IPS-18a (cell line): ENCODE results near the gene LARGE1.

Experiments used
- H3K27ac ChIP-seq: one replicate; pipeline ENCODE4 v1.5.1; 2013; ENCODE audit warnings: low read length
- H3K27me3 ChIP-seq: one replicate; pipeline ENCODE4 v1.6.1; 2013; ENCODE audit warnings: mild to moderate bottlenecking, low read length; ENCODE audit not compliant: control insufficient read depth, insufficient read depth
- H3K36me3 ChIP-seq: one replicate; pipeline ENCODE4 v1.6.1; 2013; ENCODE audit warnings: low read depth, low read length; ENCODE audit not compliant: control insufficient read depth
- H3K4me1 ChIP-seq: one replicate; pipeline ENCODE4 v1.6.1; 2013; ENCODE audit warnings: low read depth, low read length; ENCODE audit not compliant: control insufficient read depth
- H3K4me3 ChIP-seq: one replicate; pipeline ENCODE4 v1.5.1; 2013; ENCODE audit warnings: low read length
- H3K9ac ChIP-seq: one replicate; pipeline ENCODE4 v1.6.1; 2013; ENCODE audit warnings: mild to moderate bottlenecking, low read length, moderate library complexity
- H3K9me3 ChIP-seq: one replicate; pipeline ENCODE4 v1.6.1; 2013; ENCODE audit warnings: low read depth, low read length; ENCODE audit not compliant: control insufficient read depth

Gene LARGE1

GRCh38 chr22:33837826-33838225, 82.5 kb downstream of the LARGE1 start:
- Histone ChIP-seq H3K9ac (no peak overlapping the region), H3K36me3 (no peaks in the 10 kb centered on the region), H3K27me3 (no peaks in the 10 kb centered on the region), H3K4me1 (peaks cover 67% of the 10 kb centered on the region), H3K27ac (no peak overlapping the region), H3K4me3 (no peak overlapping the region), H3K9me3 (no peaks in the 10 kb centered on the region)

- peaks cover 60% of the 10 kb centered on the region for H3K4me1 ChIP-seq
- H3K9ac ChIP-seq, result no peak overlapping the region
- no peaks in the 10 kb centered on the region for H3K27me3 ChIP-seq
- H3K27ac ChIP-seq, result no peak overlapping the region
- H3K9me3 ChIP-seq, result no peaks in the 10 kb centered on the region
- H3K4me3 ChIP-seq, result peak overlapping the region; percentile 21
- no peaks in the 10 kb centered on the region for H3K36me3 ChIP-seq
Observed at GRCh38 chr22:33835265-33835664, 85.0 kb downstream of the LARGE1 start.

DNA sequence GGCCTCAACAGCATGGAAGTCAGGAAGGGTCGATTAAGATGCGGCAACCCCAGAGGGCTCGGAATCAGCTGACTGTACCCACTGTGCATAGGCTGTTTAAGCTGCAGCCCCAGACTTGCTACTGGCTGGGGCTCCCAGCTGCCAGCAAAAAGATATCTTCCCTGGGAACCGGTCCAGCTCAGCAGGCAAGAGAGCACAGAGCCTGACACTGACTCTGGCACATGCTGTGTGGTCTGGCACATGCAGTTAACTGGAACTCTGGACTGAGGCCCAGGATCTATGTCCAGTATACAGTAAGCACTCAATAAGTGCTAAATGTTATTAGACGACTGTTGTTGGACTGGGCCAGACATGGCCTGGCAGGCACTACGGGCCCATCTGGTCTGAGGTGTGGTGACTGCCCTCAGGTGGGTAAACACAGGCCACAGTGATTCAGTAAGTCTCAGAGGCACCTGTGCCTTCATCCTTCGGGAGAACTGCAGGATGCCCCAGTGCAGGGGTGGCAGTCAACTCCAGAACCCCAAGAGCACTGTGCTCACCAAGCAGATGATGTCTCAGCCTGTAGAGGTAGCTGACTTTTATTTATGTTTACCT, 87.6 kb downstream of the LARGE1 start:
- no peak overlapping the region for H3K27ac ChIP-seq

GRCh38 chr22:33831651-33832050, 88.6 kb downstream of the LARGE1 start:
- H3K4me1 ChIP-seq, result peaks cover 46% of the 10 kb centered on the region

More for the DNA sequence above, 87.6 kb downstream of the LARGE1 start:
- no peaks in the 10 kb centered on the region for H3K36me3 ChIP-seq
- no peak overlapping the region for H3K4me3 ChIP-seq
- H3K27me3 ChIP-seq, result no peaks in the 10 kb centered on the region
- H3K9ac ChIP-seq, result no peak overlapping the region
- peaks cover 54% of the 10 kb centered on the region for H3K4me1 ChIP-seq
- no peaks in the 10 kb centered on the region for H3K9me3 ChIP-seq

DNA sequence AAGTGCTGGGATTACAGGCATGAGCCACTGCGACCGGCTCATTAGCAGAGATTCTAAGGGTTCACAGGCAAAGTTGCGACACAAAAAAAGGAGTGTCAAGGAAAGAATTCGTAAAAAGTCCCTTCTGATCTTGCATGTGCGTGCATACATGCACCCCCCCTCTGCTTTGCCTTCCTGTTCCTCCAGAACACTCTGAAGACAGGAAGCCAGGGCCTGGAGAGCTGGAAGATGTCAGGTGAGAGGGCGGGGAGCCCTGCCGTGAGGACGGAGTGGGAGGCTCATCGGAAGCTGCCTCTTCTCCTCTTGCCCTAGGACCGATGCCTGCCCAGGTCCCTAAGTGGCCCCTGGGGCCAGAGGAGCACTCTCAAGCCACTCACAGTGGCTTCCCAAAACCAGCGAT, 89.1 kb downstream of the LARGE1 start:
- no peak overlapping the region for H3K9ac ChIP-seq
- no peaks in the 10 kb centered on the region for H3K36me3 ChIP-seq
- H3K9me3 ChIP-seq, result no peaks in the 10 kb centered on the region
- H3K4me3 ChIP-seq, result no peak overlapping the region
- no peak overlapping the region for H3K27ac ChIP-seq
- H3K4me1 ChIP-seq, result peaks cover 41% of the 10 kb centered on the region
- no peaks in the 10 kb centered on the region for H3K27me3 ChIP-seq

More at GRCh38 chr22:33831651-33832050, 88.6 kb downstream of the LARGE1 start:
- Histone ChIP-seq H3K27ac (no peak overlapping the region), H3K27me3 (no peaks in the 10 kb centered on the region), H3K4me3 (no peak overlapping the region), H3K9ac (no peak overlapping the region), H3K9me3 (no peaks in the 10 kb centered on the region), H3K36me3 (no peaks in the 10 kb centered on the region)

GRCh38 chr22:33829546-33830280, 90.6 kb downstream of the LARGE1 start:
- H3K9me3 ChIP-seq, result no peaks in the 10 kb centered on the region
- no peaks in the 10 kb centered on the region for H3K36me3 ChIP-seq
- H3K4me3 ChIP-seq, result no peak overlapping the region
- peaks cover 34% of the 10 kb centered on the region for H3K4me1 ChIP-seq
- H3K27ac ChIP-seq, result no peak overlapping the region
- no peaks in the 10 kb centered on the region for H3K27me3 ChIP-seq
- no peak overlapping the region for H3K9ac ChIP-seq

- H3K9me3 ChIP-seq, result no peaks in the 10 kb centered on the region
- no peak overlapping the region for H3K4me3 ChIP-seq
- H3K27me3 ChIP-seq, result no peaks in the 10 kb centered on the region
- H3K36me3 ChIP-seq, result no peaks in the 10 kb centered on the region
- peaks cover 28% of the 10 kb centered on the region for H3K4me1 ChIP-seq
- H3K27ac ChIP-seq, result no peak overlapping the region
- no peak overlapping the region for H3K9ac ChIP-seq
Observed at GRCh38 chr22:33828302-33828701, 92.0 kb downstream of the LARGE1 start.

GRCh38 chr22:33825761-33826160, 94.5 kb downstream of the LARGE1 start:
- no peaks in the 10 kb centered on the region for H3K27me3 ChIP-seq
- no peak overlapping the region for H3K4me3 ChIP-seq
- peak overlapping the region; percentile 4 for H3K27ac ChIP-seq
- peaks cover 40% of the 10 kb centered on the region for H3K4me1 ChIP-seq
- no peak overlapping the region for H3K9ac ChIP-seq
- no peaks in the 10 kb centered on the region for H3K9me3 ChIP-seq
- H3K36me3 ChIP-seq, result no peaks in the 10 kb centered on the region

DNA sequence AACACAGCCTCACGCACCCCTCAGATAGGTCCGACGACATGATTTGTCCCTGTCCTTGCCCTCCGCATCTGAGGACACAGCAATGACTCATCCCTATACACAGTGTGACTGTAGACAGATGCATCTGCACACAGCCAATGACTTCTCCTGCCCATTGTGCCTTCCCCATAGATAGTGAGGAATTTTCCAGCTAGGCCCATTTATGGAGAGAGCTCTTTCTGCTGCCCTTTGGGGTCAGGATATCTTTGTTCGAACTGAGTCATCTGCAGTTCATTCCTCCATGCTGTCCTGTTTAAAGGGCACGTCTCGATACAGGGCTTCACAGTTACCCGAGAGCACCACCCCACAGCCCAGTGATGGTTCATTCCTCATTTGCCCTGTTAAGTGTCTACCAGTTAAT, 96.7 kb downstream of the LARGE1 start:
- H3K27ac ChIP-seq, result no peak overlapping the region
- no peak overlapping the region for H3K4me3 ChIP-seq
- H3K9ac ChIP-seq, result no peak overlapping the region
- H3K36me3 ChIP-seq, result no peaks in the 10 kb centered on the region
- H3K9me3 ChIP-seq, result no peaks in the 10 kb centered on the region
- peaks cover 26% of the 10 kb centered on the region for H3K4me1 ChIP-seq
- H3K27me3 ChIP-seq, result no peaks in the 10 kb centered on the region

DNA sequence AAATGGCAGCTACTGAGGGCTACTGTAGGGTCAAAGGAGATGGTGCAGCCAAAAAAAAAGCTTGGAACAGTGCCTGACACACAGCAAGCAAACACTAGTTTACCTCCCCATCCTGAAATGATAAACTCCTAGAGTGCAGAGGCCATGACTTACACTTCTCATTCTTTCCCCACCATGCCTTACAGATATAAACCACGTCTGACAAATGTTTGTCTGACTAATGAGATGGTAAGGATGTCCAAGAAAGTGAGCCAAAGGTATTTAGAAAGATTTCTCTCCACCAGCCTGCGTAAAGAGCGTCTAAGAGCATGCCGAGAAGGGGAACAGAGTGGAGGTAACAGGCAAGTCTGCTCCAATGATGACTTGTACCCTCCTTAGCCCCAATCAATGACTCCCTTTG, 99.0 kb downstream of the LARGE1 start:
- H3K4me3 ChIP-seq, result no peak overlapping the region
- no peaks in the 10 kb centered on the region for H3K27me3 ChIP-seq

GRCh38 chr22:33819743-33820142, 100.5 kb downstream of the LARGE1 start:
- peaks cover 14% of the 10 kb centered on the region for H3K4me1 ChIP-seq
- no peaks in the 10 kb centered on the region for H3K27me3 ChIP-seq
- H3K9me3 ChIP-seq, result no peaks in the 10 kb centered on the region
- H3K4me3 ChIP-seq, result no peak overlapping the region
- no peaks in the 10 kb centered on the region for H3K36me3 ChIP-seq
- H3K9ac ChIP-seq, result no peak overlapping the region
- no peak overlapping the region for H3K27ac ChIP-seq

More for the DNA sequence above, 99.0 kb downstream of the LARGE1 start:
- Histone ChIP-seq H3K9me3 (no peaks in the 10 kb centered on the region), H3K9ac (no peak overlapping the region), H3K27ac (no peak overlapping the region), H3K4me1 (peaks cover 22% of the 10 kb centered on the region), H3K36me3 (no peaks in the 10 kb centered on the region)
